ENCODE measurements around the gene RFX1. TPM values are rescaled to one million over a fixed set of nuclear protein-coding genes. Genes with fewer than 3 reads are reported as not detected.

Gene RFX1
- total RNA-seq, 2 donors from 2014 or later, result 17.1 to 24.3 TPM

DNA sequence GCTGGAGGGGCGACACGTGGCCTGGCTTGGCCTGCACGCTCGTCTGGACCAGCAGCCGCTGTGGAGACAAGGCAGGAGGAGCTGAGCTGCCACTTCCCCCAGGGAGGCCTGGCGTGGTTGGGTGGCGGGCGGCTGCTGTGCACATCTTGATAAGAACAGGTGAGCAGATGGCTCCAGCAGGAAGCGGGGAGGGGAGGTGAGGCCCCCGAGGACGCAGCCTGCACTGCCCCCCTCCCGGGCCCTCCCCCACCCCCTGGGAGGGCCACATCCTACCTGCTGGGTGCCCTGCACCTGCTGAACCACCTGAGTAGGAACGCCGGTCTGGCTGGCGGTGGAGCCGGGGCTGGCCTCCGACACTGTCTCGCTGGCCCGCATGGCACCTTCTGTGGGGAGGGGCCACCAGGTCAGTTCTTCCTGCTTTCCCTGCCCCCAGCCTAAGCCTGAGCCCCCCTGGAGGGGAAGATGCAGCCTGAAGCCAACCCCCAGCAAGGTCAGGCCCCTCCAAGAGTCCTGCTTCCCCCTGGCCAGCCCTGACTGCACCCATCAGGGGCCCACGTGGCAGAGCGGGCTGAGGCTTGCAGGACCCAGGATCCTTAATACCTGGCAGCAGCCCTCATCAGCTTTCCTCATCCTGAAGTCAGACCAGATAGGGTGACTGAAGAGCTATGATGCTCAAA lies 22.8 kb downstream of the RFX1 start:
- H3K27me3 ChIP-seq (ENCODE audit: control insufficient read depth, insufficient read depth, low read length, poor library complexity, severe bottlenecking), result no peaks in the 10 kb centered on the region
- TF ChIP-seq, protein P1, sequence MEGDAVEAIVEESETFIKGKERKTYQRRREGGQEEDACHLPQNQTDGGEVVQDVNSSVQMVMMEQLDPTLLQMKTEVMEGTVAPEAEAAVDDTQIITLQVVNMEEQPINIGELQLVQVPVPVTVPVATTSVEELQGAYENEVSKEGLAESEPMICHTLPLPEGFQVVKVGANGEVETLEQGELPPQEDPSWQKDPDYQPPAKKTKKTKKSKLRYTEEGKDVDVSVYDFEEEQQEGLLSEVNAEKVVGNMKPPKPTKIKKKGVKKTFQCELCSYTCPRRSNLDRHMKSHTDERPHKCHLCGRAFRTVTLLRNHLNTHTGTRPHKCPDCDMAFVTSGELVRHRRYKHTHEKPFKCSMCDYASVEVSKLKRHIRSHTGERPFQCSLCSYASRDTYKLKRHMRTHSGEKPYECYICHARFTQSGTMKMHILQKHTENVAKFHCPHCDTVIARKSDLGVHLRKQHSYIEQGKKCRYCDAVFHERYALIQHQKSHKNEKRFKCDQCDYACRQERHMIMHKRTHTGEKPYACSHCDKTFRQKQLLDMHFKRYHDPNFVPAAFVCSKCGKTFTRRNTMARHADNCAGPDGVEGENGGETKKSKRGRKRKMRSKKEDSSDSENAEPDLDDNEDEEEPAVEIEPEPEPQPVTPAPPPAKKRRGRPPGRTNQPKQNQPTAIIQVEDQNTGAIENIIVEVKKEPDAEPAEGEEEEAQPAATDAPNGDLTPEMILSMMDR (conservative IDR thresholded peaks at IDR 0.05), result no peak
- WGBS, 2 experiments (ENCODE audit: insufficient coverage in 1 of 2, insufficient read length in 1 of 2), result 93 to 99% methylated on average over 13 to 20 of the region's 21 CpGs
- Mint-ChIP-seq H3K27me3 (ENCODE audit: insufficient read depth) (no peaks in the 10 kb centered on the region), H3K9me3 (no peaks in the 10 kb centered on the region), H3K27ac (no peak overlapping the region), H3K4me3 (no peak overlapping the region), H3K4me1 (peaks cover 8% of the 10 kb centered on the region), H3K36me3 (ENCODE audit: low read depth) (peaks cover 10% of the 10 kb centered on the region)
- no peak overlapping the region for H3K27ac ChIP-seq (ENCODE audit: low read depth, low read length)
- H3K9me3 ChIP-seq (ENCODE audit: control insufficient read depth, low read length), result no peaks in the 10 kb centered on the region
- no peak overlapping the region for H3K9ac ChIP-seq (ENCODE audit: extremely low read depth, low read length, poor library complexity, severe bottlenecking)
- DNase-seq, result no peak
- H3K4me1 ChIP-seq (ENCODE audit: control insufficient read depth, insufficient read depth, low read length), result no peaks in the 10 kb centered on the region
- H3K4me3 ChIP-seq (ENCODE audit: low read length), result no peak overlapping the region
- H3K36me3 ChIP-seq (ENCODE audit: control insufficient read depth, insufficient read depth, low read length), result peaks cover 3% of the 10 kb centered on the region

DNA sequence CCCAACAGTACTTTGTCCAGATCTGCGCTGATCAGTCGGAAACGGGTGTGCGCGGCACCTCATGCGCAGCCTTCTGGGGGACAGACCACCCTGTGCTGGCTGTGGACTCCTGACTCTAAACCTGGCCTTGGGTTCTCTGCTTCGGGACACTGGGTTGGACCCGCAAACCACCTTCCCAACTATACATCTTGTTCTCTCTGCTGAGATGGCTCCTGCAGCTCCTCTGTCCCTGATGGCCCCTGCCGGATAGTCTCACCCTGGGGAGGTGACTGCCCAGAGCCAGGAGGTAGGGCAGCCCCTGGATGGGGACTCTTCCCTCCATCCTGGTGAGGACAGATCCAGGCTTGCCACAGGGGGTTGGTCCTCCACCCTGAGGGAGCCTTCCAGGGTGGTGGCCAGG lies 23.3 kb downstream of the RFX1 start:
- H3K27ac ChIP-seq (ENCODE audit: low read depth, low read length), result no peak overlapping the region
- no peaks in the 10 kb centered on the region for H3K9me3 ChIP-seq (ENCODE audit: control insufficient read depth, low read length)
- no peaks in the 10 kb centered on the region for H3K4me1 ChIP-seq (ENCODE audit: control insufficient read depth, insufficient read depth, low read length)
- H3K27me3 ChIP-seq (ENCODE audit: control insufficient read depth, insufficient read depth, low read length, poor library complexity, severe bottlenecking), result no peaks in the 10 kb centered on the region
- 95 to 98% methylated on average over 7 to 9 of the region's 9 CpGs for WGBS, 2 experiments (ENCODE audit: insufficient coverage in 1 of 2, insufficient read length in 1 of 2)
- DNase-seq, result no peak
- no peak overlapping the region for H3K4me3 ChIP-seq (ENCODE audit: low read length)
- H3K9me3 Mint-ChIP-seq, result no peaks in the 10 kb centered on the region
- peaks cover 11% of the 10 kb centered on the region for H3K4me1 Mint-ChIP-seq
- TF ChIP-seq, protein P1 (conservative IDR thresholded peaks at IDR 0.05), result no peak
- peaks cover 3% of the 10 kb centered on the region for H3K36me3 ChIP-seq (ENCODE audit: control insufficient read depth, insufficient read depth, low read length)
- H3K27ac Mint-ChIP-seq, result no peak overlapping the region
- H3K36me3 Mint-ChIP-seq (ENCODE audit: low read depth), result peaks cover 10% of the 10 kb centered on the region
- H3K27me3 Mint-ChIP-seq (ENCODE audit: insufficient read depth), result no peaks in the 10 kb centered on the region
- H3K4me3 Mint-ChIP-seq, result no peak overlapping the region
- no peak overlapping the region for H3K9ac ChIP-seq (ENCODE audit: extremely low read depth, low read length, poor library complexity, severe bottlenecking)

DNA sequence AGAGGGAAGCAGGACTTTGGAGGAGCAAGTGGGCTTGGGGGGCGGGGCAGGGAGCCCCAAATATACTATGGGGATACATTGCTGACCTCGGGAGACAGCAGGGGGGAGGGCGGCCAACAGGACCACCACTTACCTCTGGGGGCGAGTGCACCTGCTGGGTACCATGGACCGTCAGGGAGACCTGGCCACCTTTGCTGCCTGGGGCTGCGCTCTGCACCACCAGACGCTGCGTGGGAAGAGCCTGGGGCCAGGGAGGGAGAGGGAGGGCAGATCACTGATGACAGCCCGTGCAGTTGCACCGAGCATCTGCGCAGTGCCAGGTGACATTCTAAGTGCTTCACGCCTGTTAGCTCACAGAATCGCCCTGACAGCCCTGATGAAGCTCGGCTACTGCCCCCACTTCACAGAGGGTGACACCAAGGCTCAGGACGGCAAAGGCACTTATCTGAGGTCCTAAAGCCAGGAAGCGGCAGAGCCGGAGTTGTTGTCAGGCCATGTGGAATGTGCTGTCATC lies 24.1 kb downstream of the RFX1 start:
- Histone ChIP-seq H3K4me3 (ENCODE audit: low read length) (no peak overlapping the region), H3K27ac (ENCODE audit: low read depth, low read length) (no peak overlapping the region), H3K9ac (ENCODE audit: extremely low read depth, low read length, poor library complexity, severe bottlenecking) (no peak overlapping the region), H3K36me3 (ENCODE audit: control insufficient read depth, insufficient read depth, low read length) (peaks cover 3% of the 10 kb centered on the region), H3K4me1 (ENCODE audit: control insufficient read depth, insufficient read depth, low read length) (no peaks in the 10 kb centered on the region), H3K27me3 (ENCODE audit: control insufficient read depth, insufficient read depth, low read length, poor library complexity, severe bottlenecking) (no peaks in the 10 kb centered on the region), H3K9me3 (ENCODE audit: control insufficient read depth, low read length) (no peaks in the 10 kb centered on the region)
- no peak overlapping the region for H3K4me3 Mint-ChIP-seq
- DNase-seq, result no peak
- peaks cover 10% of the 10 kb centered on the region for H3K36me3 Mint-ChIP-seq (ENCODE audit: low read depth)
- H3K9me3 Mint-ChIP-seq, result no peaks in the 10 kb centered on the region
- no peaks in the 10 kb centered on the region for H3K27me3 Mint-ChIP-seq (ENCODE audit: insufficient read depth)
- H3K27ac Mint-ChIP-seq, result no peak overlapping the region
- WGBS, 2 experiments (ENCODE audit: insufficient coverage in 1 of 2, insufficient read length in 1 of 2), result 93 to 94% methylated on average over 11 to 17 of the region's 17 CpGs
- H3K4me1 Mint-ChIP-seq, result peaks cover 7% of the 10 kb centered on the region
- TF ChIP-seq, protein P1 (conservative IDR thresholded peaks at IDR 0.05), result no peak

Data from endodermal cell (in vitro differentiated cells).